ENCODE results near the gene PVALB. TPM values are rescaled to one million over a fixed set of nuclear protein-coding genes. Genes with fewer than 3 reads are reported as not detected.

The PVALB gene
- total RNA-seq, 3 donors from 2014 or later (not counting 1 experiment from before 2014, with no cell fraction given) = 0.99 TPM; not detected in 2

DNA sequence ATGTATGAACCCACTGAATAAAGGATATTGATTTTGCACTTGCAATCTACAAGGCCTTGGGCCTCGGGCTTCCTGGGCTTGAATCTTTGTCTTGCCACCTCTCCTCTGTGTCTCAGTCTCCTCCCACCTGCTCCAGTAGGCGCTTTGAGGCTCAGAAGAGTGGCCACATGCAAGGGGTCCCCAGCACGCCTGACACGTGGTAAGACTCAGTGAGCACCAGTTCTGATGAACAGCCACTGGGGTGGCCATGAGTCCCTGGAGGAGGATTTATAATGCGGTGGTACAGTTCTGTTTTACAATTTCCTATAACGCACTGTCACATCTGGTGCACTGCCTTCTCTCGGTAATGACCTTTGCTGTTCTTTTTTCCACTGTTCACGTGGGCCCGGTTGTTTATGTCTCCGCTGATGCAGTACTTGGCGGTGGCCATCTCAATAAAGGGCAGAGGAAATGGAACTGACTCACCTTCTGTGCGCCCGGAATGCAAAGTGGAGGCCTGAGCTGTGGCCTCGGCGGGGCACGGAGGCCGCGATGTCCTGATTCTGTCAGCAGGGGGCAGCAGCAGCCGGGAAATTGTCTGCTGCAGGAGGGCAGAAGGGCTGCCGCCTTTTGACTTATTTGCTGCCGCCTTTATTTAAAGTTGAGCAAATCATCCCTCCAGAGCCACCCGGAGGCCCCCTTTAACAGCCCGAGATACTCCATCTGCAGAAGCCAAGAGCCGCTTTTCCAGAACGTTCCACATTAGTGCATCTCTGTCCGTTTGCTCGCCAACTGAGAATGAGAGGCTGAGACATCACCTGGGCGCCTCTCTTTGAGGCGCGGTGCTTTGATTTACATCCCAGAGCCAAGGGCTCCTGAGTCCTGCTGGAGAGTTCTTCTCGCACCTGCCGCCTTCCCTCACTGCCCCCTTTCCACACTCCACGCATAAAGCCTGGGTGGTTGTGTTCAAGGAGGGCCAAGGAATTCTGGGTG, 34.9 kb downstream of the PVALB start:
- TF ChIP-seq, protein P1, sequence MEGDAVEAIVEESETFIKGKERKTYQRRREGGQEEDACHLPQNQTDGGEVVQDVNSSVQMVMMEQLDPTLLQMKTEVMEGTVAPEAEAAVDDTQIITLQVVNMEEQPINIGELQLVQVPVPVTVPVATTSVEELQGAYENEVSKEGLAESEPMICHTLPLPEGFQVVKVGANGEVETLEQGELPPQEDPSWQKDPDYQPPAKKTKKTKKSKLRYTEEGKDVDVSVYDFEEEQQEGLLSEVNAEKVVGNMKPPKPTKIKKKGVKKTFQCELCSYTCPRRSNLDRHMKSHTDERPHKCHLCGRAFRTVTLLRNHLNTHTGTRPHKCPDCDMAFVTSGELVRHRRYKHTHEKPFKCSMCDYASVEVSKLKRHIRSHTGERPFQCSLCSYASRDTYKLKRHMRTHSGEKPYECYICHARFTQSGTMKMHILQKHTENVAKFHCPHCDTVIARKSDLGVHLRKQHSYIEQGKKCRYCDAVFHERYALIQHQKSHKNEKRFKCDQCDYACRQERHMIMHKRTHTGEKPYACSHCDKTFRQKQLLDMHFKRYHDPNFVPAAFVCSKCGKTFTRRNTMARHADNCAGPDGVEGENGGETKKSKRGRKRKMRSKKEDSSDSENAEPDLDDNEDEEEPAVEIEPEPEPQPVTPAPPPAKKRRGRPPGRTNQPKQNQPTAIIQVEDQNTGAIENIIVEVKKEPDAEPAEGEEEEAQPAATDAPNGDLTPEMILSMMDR (IDR thresholded peaks at IDR 0.05) = peak; percentile 93
- 26% methylated on average over 31 of the region's 33 CpGs for WGBS (ENCODE audit: insufficient coverage)
- H3K4me3 Mint-ChIP-seq = no peak overlapping the region

GRCh38 chr22:36778020-36778419, 38.8 kb downstream of the PVALB start:
- H3K4me3 ChIP-seq (ENCODE audit: low read length) = no peak overlapping the region
- H3K27me3 ChIP-seq (ENCODE audit: control insufficient read depth, insufficient read depth, low read length) = no peaks in the 10 kb centered on the region
- ATAC-seq (no peak), DNase-seq (no peak)
- no peaks in the 10 kb centered on the region for H3K36me3 Mint-ChIP-seq
- TF ChIP-seq, protein P1 (IDR thresholded peaks at IDR 0.05) = no peak
- H3K27ac Mint-ChIP-seq = peak overlapping the region in 1 of 2 donors; percentile 12
- peaks cover 25% of the 10 kb centered on the region for H3K4me1 ChIP-seq (ENCODE audit: control insufficient read depth, insufficient read depth, low read length)
- no peak overlapping the region for H3K4me3 Mint-ChIP-seq
- no peaks in the 10 kb centered on the region for H3K9me3 ChIP-seq (ENCODE audit: control insufficient read depth, insufficient read depth, low read length)
- H3K4me1 Mint-ChIP-seq = peaks cover 22 to 30% of the 10 kb centered on the region in 2 donors
- H3K27ac ChIP-seq (ENCODE audit: low read length) = no peak overlapping the region
- H3K36me3 ChIP-seq (ENCODE audit: control insufficient read depth, insufficient read depth, low read length) = no peaks in the 10 kb centered on the region
- no peaks in the 10 kb centered on the region for H3K9me3 Mint-ChIP-seq
- intact Hi-C loops (cut with micrococcal nuclease) = loop anchor here (10.0 kb wide), 1 partner anchor 707 kb away; the partner anchor contains the start of gene MFNG
- H3K27me3 Mint-ChIP-seq (ENCODE audit: low read depth in 2 of 2) = peaks cover 0 to under 1% of the 10 kb centered on the region in 2 donors

More for the DNA sequence above, 34.9 kb downstream of the PVALB start:
- ATAC-seq = peak; percentile 94 to 98 (median 98)
- intact Hi-C loops (cut with micrococcal nuclease) = loop anchor here (1.0 kb wide), 3 partner anchors 74 to 417 kb away; no protein-coding TSS in a partner anchor
- Histone ChIP-seq H3K4me3 (ENCODE audit: low read length) (no peak overlapping the region), H3K4me1 (ENCODE audit: control insufficient read depth, insufficient read depth, low read length) (peaks cover 11% of the 10 kb centered on the region), H3K36me3 (ENCODE audit: control insufficient read depth, insufficient read depth, low read length) (no peaks in the 10 kb centered on the region), H3K27ac (ENCODE audit: low read length) (no peak overlapping the region), H3K9me3 (ENCODE audit: control insufficient read depth, insufficient read depth, low read length) (no peaks in the 10 kb centered on the region), H3K27me3 (ENCODE audit: control insufficient read depth, insufficient read depth, low read length) (no peaks in the 10 kb centered on the region)
- H3K9me3 Mint-ChIP-seq = no peaks in the 10 kb centered on the region
- DNase-seq = peak; percentile 81 to 88
- peaks cover 11 to 22% of the 10 kb centered on the region in 2 donors for H3K27me3 Mint-ChIP-seq (ENCODE audit: low read depth in 2 of 2)
- peaks cover 7 to 15% of the 10 kb centered on the region in 2 donors for H3K4me1 Mint-ChIP-seq
- H3K27ac Mint-ChIP-seq = peak overlapping the region in 1 of 2 donors; percentile 65
- H3K36me3 Mint-ChIP-seq = no peaks in the 10 kb centered on the region

DNA sequence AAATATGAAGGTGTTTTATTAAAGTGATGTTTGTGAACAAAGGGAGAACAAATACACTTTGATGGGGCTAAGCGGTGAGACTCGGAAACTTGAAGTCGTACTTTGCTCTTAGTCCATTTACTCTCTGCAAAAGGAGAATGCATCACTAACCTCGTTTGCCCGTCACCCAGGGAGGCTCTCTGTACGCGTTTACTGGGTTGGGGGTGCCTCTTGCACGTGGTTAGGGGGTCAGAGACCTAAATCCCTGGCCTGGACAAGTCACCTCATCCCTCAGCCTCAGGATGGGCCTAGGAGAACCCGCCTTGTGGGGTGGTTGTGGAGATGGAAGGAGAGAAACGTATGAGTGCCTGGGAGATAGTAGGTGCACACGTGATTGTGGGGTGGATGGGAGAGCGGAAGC, 40.1 kb downstream of the PVALB start:
- intact Hi-C loops (cut with micrococcal nuclease) = loop anchor here (2.0 to 10.0 kb wide), 2 partner anchors 248 to 708 kb away; partner anchors contain the start of genes EIF3D and MFNG
- no peaks in the 10 kb centered on the region for H3K9me3 Mint-ChIP-seq
- peaks cover 19 to 21% of the 10 kb centered on the region in 2 donors for H3K4me1 Mint-ChIP-seq

More for the DNA sequence above, 40.1 kb downstream of the PVALB start:
- Histone ChIP-seq H3K4me3 (ENCODE audit: low read length) (peak overlapping the region; percentile 17), H3K27me3 (ENCODE audit: control insufficient read depth, insufficient read depth, low read length) (no peaks in the 10 kb centered on the region), H3K4me1 (ENCODE audit: control insufficient read depth, insufficient read depth, low read length) (peaks cover 18% of the 10 kb centered on the region), H3K27ac (ENCODE audit: low read length) (peak overlapping the region; percentile 37), H3K36me3 (ENCODE audit: control insufficient read depth, insufficient read depth, low read length) (no peaks in the 10 kb centered on the region), H3K9me3 (ENCODE audit: control insufficient read depth, insufficient read depth, low read length) (no peaks in the 10 kb centered on the region)
- 76% methylated on average over 12 of the region's 12 CpGs for WGBS (ENCODE audit: insufficient coverage)
- Mint-ChIP-seq H3K27me3 (ENCODE audit: low read depth in 2 of 2) (no peaks in the 10 kb centered on the region), H3K36me3 (no peaks in the 10 kb centered on the region), H3K4me3 (peak overlapping the region; percentile 87), H3K27ac (peak overlapping the region; percentile 92 to 94)
- DNase-seq = no peak
- TF ChIP-seq, protein P1 (IDR thresholded peaks at IDR 0.05) = no peak
- ATAC-seq = no peak
